GM12878 (cell line): ENCODE data around the gene ABCG2. TPM values are rescaled to one million over a fixed set of nuclear protein-coding genes. Genes with fewer than 3 reads are reported as not detected.

Experiments
- ATAC-seq: fragments of 200-7000 bp; cut with Tn5 transposase; 3 replicates; pipeline ENCODE4 v1.9.1; 2020; ENCODE audit warnings: mild to moderate bottlenecking, moderate library complexity
- BruUV-seq: library from RNA; stranded (reverse); fragments of 400-500 nt; replicated peaks from 2 replicates; lab custom pipeline; 2021; lab: Mats Ljungman, UMichigan
- CTCF ChIA-PET: fragments of 300-600 bp; sonication (Branson Sonifier 250); formaldehyde crosslinking; extraction: SDS; loops from one replicate; lab custom pipeline; 2021; ENCODE audit warnings: inconsistent platforms; lab: Yijun Ruan, JAX
- POLR2A ChIA-PET: fragments of 350-600 bp; formaldehyde crosslinking; extraction: SDS; loops from one replicate; lab custom pipeline; 2021; ENCODE audit warnings: inconsistent platforms; lab: Charles Lee
- RAD21 ChIA-PET: fragments of 300-600 bp; sonication (Branson Sonifier 250); formaldehyde crosslinking; loops from one replicate; lab custom pipeline; 2023; ENCODE audit warnings: antibody characterized with exemption; ENCODE audit not compliant: unreplicated experiment; lab: Charles Lee
- SMC1A ChIA-PET: fragments of 300-600 bp; sonication (Branson Sonifier 250); formaldehyde crosslinking; loops from one replicate; lab custom pipeline; 2023; ENCODE audit not compliant: unreplicated experiment, uncharacterized antibody; lab: Charles Lee
- DNase-seq: peaks from one replicate; pipeline ENCODE4 v3.0.0-alpha.2; 2011; ENCODE audit warnings: low read depth, low spot score
- FAIRE-seq: peaks from 3 replicates; lab custom pipeline; 2011; peaks lifted over from hg19 to GRCh38; lab: Jason Lieb, UNC
- H2AFZ ChIP-seq: 2 replicates; pipeline ENCODE4 v1.6.0; 2011; ENCODE audit warnings: low read depth, low read length, control low read depth; ENCODE audit not compliant: control insufficient read depth
- H3K27ac ChIP-seq: 2 replicates; pipeline ENCODE4 v1.5.1; 2011; ENCODE audit warnings: control low read depth; ENCODE audit not compliant: control insufficient read depth, insufficient read depth
- H3K27me3 ChIP-seq, 2 experiments: replicated peaks in 1 of 2; 2 replicates each; pipeline versions ENCODE4 v1.6.0 to v1.6.1; 2011; ENCODE audit warnings: low read length in 1 of 2; ENCODE audit not compliant: control insufficient read depth in 2 of 2, insufficient read depth in 2 of 2
- H3K36me3 ChIP-seq, 2 experiments: 2 replicates each; pipeline ENCODE4 v1.5.1; 2011; ENCODE audit warnings: low read length in 1 of 2; ENCODE audit not compliant: control insufficient read depth in 2 of 2, insufficient read depth in 2 of 2
- H3K4me1 ChIP-seq: 2 replicates; pipeline ENCODE4 v1.6.1; 2011; ENCODE audit warnings: mild to moderate bottlenecking, low read length, moderate library complexity, mixed read lengths; ENCODE audit not compliant: control insufficient read depth, insufficient read depth
- H3K4me2 ChIP-seq: 2 replicates; pipeline ENCODE4 v1.6.0; 2011; ENCODE audit warnings: control low read depth; ENCODE audit not compliant: control insufficient read depth, insufficient read depth
- H3K4me3 ChIP-seq: fragments of 200-600 bp; sonication (generic); 2 replicates; pipeline ENCODE4 v1.5.1; 2016
- H3K79me2 ChIP-seq: 2 replicates; pipeline ENCODE4 v1.6.0; 2011; ENCODE audit warnings: low read length; ENCODE audit not compliant: control insufficient read depth, insufficient read depth
- H3K9ac ChIP-seq: 2 replicates; pipeline ENCODE4 v1.8.0; 2011; ENCODE audit warnings: low read length, control low read depth, mixed read lengths; ENCODE audit not compliant: control insufficient read depth, insufficient read depth
- H3K9me3 ChIP-seq: replicated peaks from 3 replicates; pipeline ENCODE4 v1.5.1; 2011; ENCODE audit warnings: mild to moderate bottlenecking, low read length; ENCODE audit not compliant: control insufficient read depth, insufficient read depth
- H4K20me1 ChIP-seq: 2 replicates; pipeline ENCODE4 v1.6.0; 2011; ENCODE audit not compliant: control insufficient read depth, insufficient read depth
- BRCA1 ChIP-seq: IDR thresholded peaks from 2 replicates; pipeline ENCODE4 v1.6.1; 2011; ENCODE audit warnings: low read depth, low read length, improper control_type of control experiment
- DPF2 ChIP-seq: fragments of 450-650 bp; IDR thresholded peaks from 2 replicates; pipeline ENCODE4 v1.6.1; 2017; ENCODE audit warnings: mild to moderate bottlenecking
- ETV6 ChIP-seq, 2 experiments: fragments of 450-650 bp in 1 of 2; IDR thresholded peaks in 1 of 2; conservative IDR thresholded peaks in 1 of 2; 2 replicates each; pipeline ENCODE4 v1.6.1; 2014; ENCODE audit warnings: antibody characterized with exemption in 1 of 2, borderline replicate concordance in 1 of 2, low read depth in 1 of 2, mild to moderate bottlenecking in 1 of 2, moderate library complexity in 1 of 2
- FOS ChIP-seq: IDR thresholded peaks from 3 replicates; pipeline ENCODE4 v1.6.1; 2011; ENCODE audit warnings: borderline replicate concordance; ENCODE audit not compliant: insufficient read length; ENCODE audit errors: extremely low read depth
- IRF4 ChIP-seq: IDR thresholded peaks from 2 replicates; pipeline ENCODE4 v1.6.1; 2011; ENCODE audit warnings: low read depth, low read length
- MTA2 ChIP-seq: fragments of 450-650 bp; IDR thresholded peaks from 2 replicates; pipeline ENCODE4 v1.6.1; 2016; ENCODE audit warnings: low read depth, mild to moderate bottlenecking, moderate library complexity
- MXI1 ChIP-seq: fragments of 150-350 bp; IDR thresholded peaks from 2 replicates; pipeline ENCODE4 v1.6.1; 2011; ENCODE audit warnings: low read depth, mild to moderate bottlenecking, inconsistent platforms, low read length, improper control_type of control experiment
- POLR2A ChIP-seq: IDR thresholded peaks from 2 replicates; pipeline ENCODE4 v1.6.1; 2011; ENCODE audit warnings: low read depth, mild to moderate bottlenecking, low read length
- SIX5 ChIP-seq: IDR thresholded peaks from 2 replicates; pipeline ENCODE4 v1.6.1; 2011; ENCODE audit warnings: mild to moderate bottlenecking, low read depth, low read length, moderate library complexity; ENCODE audit not compliant: severe bottlenecking
- STAT1 ChIP-seq: fragments of 450-650 bp; conservative IDR thresholded peaks from 2 replicates; pipeline ENCODE4 v1.6.1; 2014; ENCODE audit warnings: antibody characterized with exemption, mild to moderate bottlenecking
- STAT3 ChIP-seq: IDR thresholded peaks from 2 replicates; pipeline ENCODE4 v1.6.1; 2011; ENCODE audit warnings: low read depth, low read length, improper control_type of control experiment
- TCF3 ChIP-seq: IDR thresholded peaks from 2 replicates; pipeline ENCODE4 v1.6.1; 2012; ENCODE audit warnings: low read depth, mild to moderate bottlenecking, low read length, borderline replicate concordance; ENCODE audit not compliant: insufficient read depth
- ZNF384 ChIP-seq: IDR thresholded peaks from 2 replicates; pipeline ENCODE4 v1.6.1; 2012; ENCODE audit warnings: low read depth, mild to moderate bottlenecking, low read length, improper control_type of control experiment, borderline replicate concordance
- WGBS: methylation state at CpG from one replicate; pipeline ENCODE4 v1.1.6; 2016; ENCODE audit warnings: low lambda C conversion rate; ENCODE audit not compliant: insufficient replicate concordance, insufficient coverage; ENCODE audit errors: missing lambda C conversion rate; 5-methylcytosine and 5-hydroxymethylcytosine counted together
- in situ Hi-C: fragments of 300-500 bp; cut with MboI; formaldehyde crosslinking; loops from 9 replicates; pipeline ENCODE4 v1.14.3; 2018; ENCODE audit warnings: mixed read lengths
- intact Hi-C: fragments of 100-400 bp; cut with micrococcal nuclease; formaldehyde crosslinking; loops from one replicate; pipeline ENCODE4 v1.14.2; 2022; ENCODE audit not compliant: unreplicated experiment
- polyA plus RNA-seq, 11 experiments: library from polyadenylated mRNA; depleted of rRNA in 4 of 11; unstranded in 6 of 11; stranded (reverse) in 5 of 11; fragments of >200 nt; fragmentation: Nextera tagmentation in 4 of 11; fragmentation: Illumina TruSeq in 1 of 11; extraction: Ambion mirVana in 4 of 11; extraction: Trizol in 1 of 11; gene quantifications; 1 replicate in 1 of 11; 2 replicates in 10 of 11; pipeline versions ENCODE4 v1.2.1 to v1.2.3, GENCODE V29; 2011 to 2016; ENCODE audit warnings: inconsistent platforms in 2 of 11, missing spikeins in 2 of 11, low read depth in 1 of 11
- total RNA-seq, 4 experiments: library from RNA; depleted of rRNA in 3 of 4; stranded (reverse); fragments of >200 nt in 3 of 4; fragmentation: Illumina TruSeq in 1 of 4; extraction: Trizol in 1 of 4; gene quantifications; 2 replicates each; pipeline versions ENCODE4 v1.2.1 to v1.2.3, GENCODE V29; 2013 to 2021
- TF ChIP-seq, protein P1 (sequence below): fragments of 450-650 bp; IDR thresholded peaks from 2 replicates; pipeline ENCODE4 v1.6.1; 2018; ENCODE audit warnings: borderline replicate concordance, mild to moderate bottlenecking; ENCODE audit not compliant: partially characterized antibody
- TF ChIP-seq, protein P2 (sequence below): fragments of 450-650 bp; IDR thresholded peaks from 2 replicates; pipeline ENCODE4 v1.6.1; 2017; ENCODE audit warnings: mild to moderate bottlenecking, low read depth, inconsistent platforms; ENCODE audit not compliant: poor library complexity, severe bottlenecking
- TF ChIP-seq, protein P3 (sequence below): fragments of 450-650 bp; conservative IDR thresholded peaks from 2 replicates; pipeline ENCODE4 v1.6.1; 2017; ENCODE audit warnings: mild to moderate bottlenecking, moderate library complexity

Gene ABCG2
- total and polyA plus RNA-seq, 10 of the 15 experiments (the other 5 are each of a cell fraction or from before 2014, with no cell fraction given): 0.03 to 0.06 (median 0.04) TPM; not detected in 7

DNA sequence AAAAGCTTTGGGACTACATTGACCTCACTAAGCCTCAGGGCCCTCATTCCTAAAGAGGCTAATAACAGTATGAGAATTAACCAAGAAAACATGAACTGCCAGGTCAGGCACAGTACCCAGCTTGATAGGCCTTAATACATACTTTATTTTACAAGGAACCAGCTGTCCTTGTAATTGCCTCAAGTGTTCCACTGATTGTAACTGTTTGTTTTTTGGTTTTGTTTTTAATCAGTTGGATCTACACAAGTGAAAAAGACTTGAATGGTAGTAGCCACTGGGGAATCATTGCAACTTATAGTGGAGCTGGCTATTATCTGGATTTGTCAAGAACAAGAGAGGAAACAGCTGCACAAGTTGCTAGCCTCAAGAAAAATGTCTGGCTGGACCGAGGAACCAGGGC is 115.4 kb downstream of the ABCG2 start (continued):
- TF ChIP-seq ZNF384 (no peak), STAT3 (no peak), STAT1 (no peak), BRCA1 (no peak), IRF4 (no peak), POLR2A (no peak), SIX5 (no peak), DPF2 (no peak), FOS (no peak)
- TF ChIP-seq, protein P1, sequence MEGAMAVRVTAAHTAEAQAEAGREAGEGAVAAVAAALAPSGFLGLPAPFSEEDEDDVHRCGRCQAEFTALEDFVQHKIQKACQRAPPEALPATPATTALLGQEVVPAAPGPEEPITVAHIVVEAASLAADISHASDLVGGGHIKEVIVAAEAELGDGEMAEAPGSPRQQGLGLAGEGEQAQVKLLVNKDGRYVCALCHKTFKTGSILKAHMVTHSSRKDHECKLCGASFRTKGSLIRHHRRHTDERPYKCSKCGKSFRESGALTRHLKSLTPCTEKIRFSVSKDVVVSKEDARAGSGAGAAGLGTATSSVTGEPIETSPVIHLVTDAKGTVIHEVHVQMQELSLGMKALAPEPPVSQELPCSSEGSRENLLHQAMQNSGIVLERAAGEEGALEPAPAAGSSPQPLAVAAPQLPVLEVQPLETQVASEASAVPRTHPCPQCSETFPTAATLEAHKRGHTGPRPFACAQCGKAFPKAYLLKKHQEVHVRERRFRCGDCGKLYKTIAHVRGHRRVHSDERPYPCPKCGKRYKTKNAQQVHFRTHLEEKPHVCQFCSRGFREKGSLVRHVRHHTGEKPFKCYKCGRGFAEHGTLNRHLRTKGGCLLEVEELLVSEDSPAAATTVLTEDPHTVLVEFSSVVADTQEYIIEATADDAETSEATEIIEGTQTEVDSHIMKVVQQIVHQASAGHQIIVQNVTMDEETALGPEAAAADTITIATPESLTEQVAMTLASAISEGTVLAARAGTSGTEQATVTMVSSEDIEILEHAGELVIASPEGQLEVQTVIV: no peak

DNA sequence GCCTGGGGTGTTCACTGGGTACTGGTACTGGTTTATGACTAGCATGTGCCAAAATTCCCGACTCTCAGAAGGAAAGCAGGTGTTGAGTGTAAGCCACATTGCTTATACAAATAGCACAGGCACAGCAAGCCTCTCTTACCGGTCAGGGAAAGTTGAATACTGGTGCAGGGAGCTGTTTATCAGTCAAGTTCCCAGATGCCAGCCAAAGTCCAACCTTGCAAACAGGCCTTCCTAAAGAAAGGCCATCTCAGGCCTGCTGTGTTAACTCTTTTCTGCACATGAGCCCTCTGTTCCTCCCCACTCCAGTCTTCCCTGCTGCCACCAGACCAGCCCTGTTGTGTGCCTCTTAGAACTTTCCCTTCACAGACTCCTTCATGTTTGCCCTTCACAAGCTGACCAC is 116.8 kb downstream of the ABCG2 start:
- CTCF ChIA-PET: interaction anchor here (1.2 kb wide), 1 partner anchor 19 kb away, joined by 3 read pairs; no protein-coding TSS in a partner anchor
- TF ChIP-seq MTA2: no peak
- TF ChIP-seq, protein P2, sequence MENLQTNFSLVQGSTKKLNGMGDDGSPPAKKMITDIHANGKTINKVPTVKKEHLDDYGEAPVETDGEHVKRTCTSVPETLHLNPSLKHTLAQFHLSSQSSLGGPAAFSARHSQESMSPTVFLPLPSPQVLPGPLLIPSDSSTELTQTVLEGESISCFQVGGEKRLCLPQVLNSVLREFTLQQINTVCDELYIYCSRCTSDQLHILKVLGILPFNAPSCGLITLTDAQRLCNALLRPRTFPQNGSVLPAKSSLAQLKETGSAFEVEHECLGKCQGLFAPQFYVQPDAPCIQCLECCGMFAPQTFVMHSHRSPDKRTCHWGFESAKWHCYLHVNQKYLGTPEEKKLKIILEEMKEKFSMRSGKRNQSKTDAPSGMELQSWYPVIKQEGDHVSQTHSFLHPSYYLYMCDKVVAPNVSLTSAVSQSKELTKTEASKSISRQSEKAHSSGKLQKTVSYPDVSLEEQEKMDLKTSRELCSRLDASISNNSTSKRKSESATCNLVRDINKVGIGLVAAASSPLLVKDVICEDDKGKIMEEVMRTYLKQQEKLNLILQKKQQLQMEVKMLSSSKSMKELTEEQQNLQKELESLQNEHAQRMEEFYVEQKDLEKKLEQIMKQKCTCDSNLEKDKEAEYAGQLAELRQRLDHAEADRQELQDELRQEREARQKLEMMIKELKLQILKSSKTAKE: no peak
- TF ChIP-seq ETV6 (conservative IDR thresholded peaks at IDR 0.05 in 1 of 2, IDR thresholded peaks at IDR 0.05 in 1 of 2; ENCODE audit: borderline replicate concordance in 1 of 2, low read depth in 1 of 2): no peak
- TF ChIP-seq MXI1: no peak
- no peak for TF ChIP-seq TCF3
- TF ChIP-seq, protein P3, sequence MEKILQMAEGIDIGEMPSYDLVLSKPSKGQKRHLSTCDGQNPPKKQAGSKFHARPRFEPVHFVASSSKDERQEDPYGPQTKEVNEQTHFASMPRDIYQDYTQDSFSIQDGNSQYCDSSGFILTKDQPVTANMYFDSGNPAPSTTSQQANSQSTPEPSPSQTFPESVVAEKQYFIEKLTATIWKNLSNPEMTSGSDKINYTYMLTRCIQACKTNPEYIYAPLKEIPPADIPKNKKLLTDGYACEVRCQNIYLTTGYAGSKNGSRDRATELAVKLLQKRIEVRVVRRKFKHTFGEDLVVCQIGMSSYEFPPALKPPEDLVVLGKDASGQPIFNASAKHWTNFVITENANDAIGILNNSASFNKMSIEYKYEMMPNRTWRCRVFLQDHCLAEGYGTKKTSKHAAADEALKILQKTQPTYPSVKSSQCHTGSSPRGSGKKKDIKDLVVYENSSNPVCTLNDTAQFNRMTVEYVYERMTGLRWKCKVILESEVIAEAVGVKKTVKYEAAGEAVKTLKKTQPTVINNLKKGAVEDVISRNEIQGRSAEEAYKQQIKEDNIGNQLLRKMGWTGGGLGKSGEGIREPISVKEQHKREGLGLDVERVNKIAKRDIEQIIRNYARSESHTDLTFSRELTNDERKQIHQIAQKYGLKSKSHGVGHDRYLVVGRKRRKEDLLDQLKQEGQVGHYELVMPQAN: no peak
- Histone ChIP-seq H3K27ac (no peak overlapping the region), H3K79me2 (no peaks in the 10 kb centered on the region), H3K9me3 (no peaks in the 10 kb centered on the region), H4K20me1 (no peaks in the 10 kb centered on the region), H3K36me3 (peaks cover 0 to 21% of the 10 kb centered on the region in 2 experiments; a peak in 2 of 4 replicates), H3K27me3 (no peaks in the 10 kb centered on the region), H2AFZ (no peak overlapping the region), H3K4me2 (no peak overlapping the region), H3K4me1 (no peaks in the 10 kb centered on the region), H3K4me3 (no peak overlapping the region), H3K9ac (no peak overlapping the region)
- in situ Hi-C loops: no loop called here
- BruUV-seq: no TSS peak
- POLR2A ChIA-PET: no interaction called here
- WGBS: 96% methylated on average over 2 of the region's 2 CpGs
- no peak for FAIRE-seq
- SMC1A ChIA-PET: interaction anchor here (1.3 kb wide), 1 partner anchor 170 kb away, joined by 4 read pairs; no protein-coding TSS in a partner anchor
- DNase-seq: no peak
- ATAC-seq: no peak
- RAD21 ChIA-PET: no interaction called here
- intact Hi-C loops: no loop called here
